HPDE6-E6E7 (cell line): Measurements from ENCODE around the gene AKT2.
"Not testable (repeated sequence)": the region's sequence is repeated elsewhere in the genome, so short reads cannot be mapped to it uniquely, and the experiment has no call there.

Experiments
- DNase-seq: peaks from one replicate; pipeline ENCODE4 v3.0.0; 2011; ENCODE audit warnings: missing footprints; ENCODE audit errors: extremely low spot score

The AKT2 gene

DNA sequence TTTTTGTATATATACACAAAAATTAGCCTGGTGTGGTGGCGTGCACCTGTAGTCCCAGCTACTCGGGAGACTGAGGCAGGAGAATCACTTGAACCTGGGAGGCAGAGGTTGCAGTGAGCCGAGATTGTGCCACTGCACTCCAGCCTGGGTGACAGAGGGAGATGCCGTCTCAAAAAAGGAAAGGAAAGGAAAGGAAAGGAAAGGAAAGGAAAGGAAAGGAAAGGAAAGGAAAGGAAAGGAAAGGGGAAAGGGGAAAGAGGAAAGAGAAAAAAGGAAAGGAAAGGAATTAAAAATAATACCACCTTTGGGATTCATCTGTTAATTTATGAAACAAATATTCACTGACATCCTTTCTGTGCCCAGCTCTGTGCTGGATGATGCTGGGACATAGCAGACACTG, 66.1 kb downstream of the AKT2 start:
- DNase-seq: not testable (repeated sequence)

GRCh38 chr19:40217934-40218890, 66.9 kb downstream of the AKT2 start, which contains the start of gene TTC9B:
TSS of gene TTC9B (minus strand) at chr19:40218384. CDS start at chr19:40218381, 3 bp downstream.
- DNase-seq: no peak

GRCh38 chr19:40217027-40217810, 67.9 kb downstream of the AKT2 start:
- DNase-seq: peak; percentile 64

DNA sequence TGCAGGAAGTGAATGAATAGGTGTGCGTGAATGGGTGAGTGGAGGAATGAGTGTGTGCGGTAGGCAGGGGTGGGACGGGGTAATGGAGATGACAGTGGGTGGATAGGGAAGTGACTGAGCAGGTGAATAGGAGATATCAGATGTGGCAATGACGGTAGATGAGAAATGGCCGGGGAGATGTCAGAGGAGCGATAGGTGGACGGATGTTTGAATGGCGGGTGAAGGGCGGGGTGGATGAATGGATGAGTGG, 68.4 kb downstream of the AKT2 start:
- DNase-seq: no peak

GRCh38 chr19:40216013-40216776, 69.0 kb downstream of the AKT2 start:
- DNase-seq: no peak

DNA sequence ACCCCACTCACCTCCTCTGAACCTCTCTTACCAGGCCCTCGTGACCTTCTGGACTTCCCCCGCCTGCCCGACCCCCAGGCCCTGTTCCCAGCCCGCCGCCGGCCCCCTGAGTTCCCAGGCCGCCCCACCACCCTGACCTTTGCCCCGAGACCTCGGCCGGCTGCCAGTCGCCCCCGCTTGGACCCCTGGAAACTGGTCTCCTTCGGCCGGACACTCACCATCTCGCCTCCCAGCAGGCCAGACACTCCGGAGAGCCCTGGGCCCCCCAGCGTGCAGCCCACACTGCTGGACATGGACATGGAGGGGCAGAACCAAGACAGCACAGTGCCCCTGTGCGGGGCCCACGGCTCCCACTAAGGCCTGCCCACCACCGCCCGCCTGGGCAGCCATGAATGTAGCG, 70.2 kb downstream of the AKT2 start:
- no peak for DNase-seq

DNA sequence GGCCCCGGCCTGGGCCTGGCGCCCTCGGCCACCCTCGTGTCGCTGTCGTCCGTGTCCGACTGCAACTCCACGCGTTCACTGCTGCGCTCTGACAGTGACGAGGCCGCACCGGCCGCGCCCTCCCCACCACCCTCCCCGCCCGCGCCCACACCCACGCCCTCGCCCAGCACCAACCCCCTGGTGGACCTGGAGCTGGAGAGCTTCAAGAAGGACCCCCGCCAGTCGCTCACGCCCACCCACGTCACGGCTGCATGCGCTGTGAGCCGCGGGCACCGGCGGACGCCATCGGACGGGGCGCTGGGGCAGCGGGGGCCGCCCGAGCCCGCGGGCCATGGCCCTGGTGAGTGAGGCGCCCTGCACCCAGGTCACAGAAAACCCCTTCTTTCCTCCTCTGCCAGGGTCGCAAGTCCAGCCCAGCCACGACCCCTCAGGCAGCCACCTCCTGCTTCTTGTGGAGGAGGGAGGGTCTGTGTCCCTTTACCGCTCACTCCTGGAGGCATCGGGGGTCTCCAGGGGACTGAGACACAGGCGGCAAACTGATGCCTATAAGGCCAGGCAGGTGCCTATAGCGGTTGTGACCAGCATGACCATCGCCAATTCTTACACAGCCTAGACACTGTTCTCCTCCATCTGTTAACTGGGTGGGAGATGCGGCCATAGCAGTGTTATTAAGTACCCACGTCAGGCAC, 71.1 kb downstream of the AKT2 start:
- no peak for DNase-seq

DNA sequence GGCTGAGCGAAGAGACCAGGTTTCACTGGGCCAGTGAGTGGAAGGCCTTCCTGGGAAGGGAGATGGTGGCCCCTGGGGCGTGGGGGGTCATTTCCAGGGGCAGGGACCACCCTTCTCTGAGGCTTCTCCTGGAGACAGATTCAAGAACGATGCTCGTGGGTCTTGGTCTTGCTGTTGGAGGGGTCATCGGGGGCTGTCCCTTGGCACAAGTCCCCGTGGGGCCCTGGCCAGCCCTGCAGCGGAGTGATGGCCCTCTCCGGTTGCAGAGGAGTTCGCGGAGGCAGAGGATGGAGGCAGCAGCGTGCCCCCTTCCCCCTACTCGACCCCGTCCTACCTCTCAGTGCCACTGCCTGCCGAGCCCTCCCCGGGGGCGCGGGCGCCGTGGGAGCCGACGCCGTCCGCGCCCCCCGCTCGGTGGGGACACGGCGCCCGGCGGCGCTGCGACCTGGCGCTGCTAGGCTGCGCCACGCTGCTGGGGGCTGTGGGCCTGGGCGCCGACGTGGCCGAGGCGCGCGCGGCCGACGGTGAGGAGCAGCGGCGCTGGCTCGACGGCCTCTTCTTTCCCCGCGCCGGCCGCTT, 71.8 kb downstream of the AKT2 start:
- no peak for DNase-seq

GRCh38 chr19:40210889-40211288, 74.3 kb downstream of the AKT2 start:
- DNase-seq: no peak

GRCh38 chr19:40208602-40209001, 76.5 kb downstream of the AKT2 start:
- DNase-seq: no peak

GRCh38 chr19:40205760-40206159, 79.4 kb downstream of the AKT2 start:
- no peak for DNase-seq

GRCh38 chr19:40204381-40204780, 80.8 kb downstream of the AKT2 start:
- no peak for DNase-seq

DNA sequence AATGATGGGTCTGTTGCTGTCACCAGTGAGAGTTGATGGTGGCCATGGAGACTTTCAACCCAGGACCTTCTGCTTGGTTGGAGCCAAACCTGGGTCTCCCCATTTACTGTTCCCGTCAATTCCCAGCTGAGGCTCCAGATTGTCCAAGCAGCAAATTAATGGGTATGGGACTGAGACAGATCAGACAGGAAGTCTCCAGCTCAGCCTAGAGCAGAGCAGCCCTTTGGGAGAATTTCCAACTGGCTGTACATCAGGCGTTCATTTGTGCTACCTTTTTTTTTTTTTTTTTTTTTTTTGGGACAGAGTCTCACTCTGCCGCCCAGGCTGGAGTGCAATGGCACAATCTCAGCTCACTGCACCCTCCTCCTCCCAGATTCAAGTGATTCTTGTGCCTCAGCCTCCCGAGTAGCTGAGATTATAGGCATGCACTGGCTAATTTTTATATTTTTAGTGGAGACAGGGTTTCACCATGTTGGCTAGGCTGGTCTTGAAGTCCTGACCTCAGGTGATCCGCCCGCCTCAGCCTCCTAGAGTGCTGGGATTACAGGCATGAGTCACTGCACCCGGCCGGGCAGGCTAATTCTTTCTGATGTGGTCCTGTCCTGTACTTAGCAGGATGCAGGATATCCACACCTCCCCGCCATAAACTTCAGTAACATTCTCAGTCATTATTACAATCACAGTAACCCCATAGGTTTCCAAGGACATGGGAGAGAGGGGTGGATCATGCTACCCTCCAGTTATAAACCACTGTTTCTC, 84.6 kb downstream of the AKT2 start:
- no peak for DNase-seq

DNA sequence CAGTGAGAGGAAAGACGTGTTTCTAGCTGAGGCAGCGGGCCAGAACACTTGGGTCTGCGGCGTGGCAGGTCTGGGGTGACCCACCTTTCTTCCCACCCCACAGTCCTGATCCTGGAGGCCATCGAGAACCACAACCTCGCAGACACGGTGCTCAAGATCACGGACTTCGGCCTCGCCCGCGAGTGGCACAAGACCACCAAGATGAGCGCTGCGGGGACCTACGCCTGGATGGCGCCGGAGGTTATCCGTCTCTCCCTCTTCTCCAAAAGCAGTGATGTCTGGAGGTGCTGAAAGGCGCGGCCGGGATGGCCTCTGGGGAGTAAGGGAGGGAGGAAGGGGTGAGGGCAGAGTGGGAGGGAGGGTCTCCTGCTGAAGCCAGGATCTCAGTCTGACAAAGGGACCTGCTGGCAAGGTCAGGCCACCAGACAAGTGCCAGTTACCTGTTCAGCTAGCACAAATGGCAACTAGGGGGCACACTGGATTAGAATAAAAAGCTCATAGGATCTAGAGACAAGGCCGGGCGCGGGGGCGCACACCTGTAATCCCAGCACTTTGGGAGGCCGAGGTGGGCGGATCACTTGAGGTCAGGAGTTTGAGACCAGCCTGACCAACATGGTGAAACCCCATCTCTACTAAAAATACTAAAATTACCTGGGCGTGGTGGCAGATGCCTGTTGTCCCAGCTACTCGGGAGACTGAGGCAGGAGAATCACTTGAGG, 86.7 kb downstream of the AKT2 start:
- no peak for DNase-seq

DNA sequence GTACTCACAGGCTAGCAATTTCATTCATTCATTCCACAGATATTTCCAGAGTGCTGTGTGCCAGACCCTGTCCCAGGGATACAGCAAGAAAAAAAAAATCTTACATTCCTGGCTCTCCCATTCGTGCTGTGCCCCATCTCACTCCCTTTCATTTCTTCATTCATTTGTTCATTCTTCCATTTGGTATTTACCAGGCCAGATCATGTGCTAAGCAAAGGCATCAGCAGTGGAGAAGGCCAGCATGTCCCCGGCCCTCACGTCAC, 91.6 kb downstream of the AKT2 start:
- DNase-seq: no peak

- no peak for DNase-seq
Observed at GRCh38 chr19:40192758-40193586, 92.2 kb downstream of the AKT2 start.

DNA sequence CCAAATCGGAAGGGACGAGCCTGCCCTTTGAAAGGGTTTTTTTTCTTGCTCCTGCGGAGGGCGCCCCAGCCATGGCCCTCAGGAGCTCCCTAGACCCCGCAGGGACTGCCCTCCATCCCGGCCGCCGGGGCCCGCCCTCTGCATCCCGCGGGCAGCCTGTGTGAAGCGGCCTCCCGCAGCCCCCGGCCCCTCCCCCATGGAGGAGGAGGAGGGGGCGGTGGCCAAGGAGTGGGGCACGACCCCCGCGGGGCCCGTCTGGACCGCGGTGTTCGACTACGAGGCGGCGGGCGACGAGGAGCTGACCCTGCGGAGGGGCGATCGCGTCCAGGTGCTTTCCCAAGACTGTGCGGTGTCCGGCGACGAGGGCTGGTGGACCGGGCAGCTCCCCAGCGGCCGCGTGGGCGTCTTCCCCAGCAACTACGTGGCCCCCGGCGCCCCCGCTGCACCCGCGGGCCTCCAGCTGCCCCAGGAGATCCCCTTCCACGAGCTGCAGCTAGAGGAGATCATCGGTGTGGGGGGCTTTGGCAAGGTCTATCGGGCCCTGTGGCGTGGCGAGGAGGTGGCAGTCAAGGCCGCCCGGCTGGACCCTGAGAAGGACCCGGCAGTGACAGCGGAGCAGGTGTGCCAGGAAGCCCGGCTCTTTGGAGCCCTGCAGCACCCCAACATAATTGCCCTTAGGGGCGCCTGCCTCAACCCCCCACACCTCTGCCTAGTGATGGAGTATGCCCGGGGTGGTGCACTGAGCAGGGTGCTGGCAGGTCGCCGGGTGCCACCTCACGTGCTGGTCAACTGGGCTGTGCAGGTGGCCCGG, 93.1 kb downstream of the AKT2 start:
- no peak for DNase-seq
